KMS-11 (cell line): Measurements from ENCODE around the gene ACSM2A.
"Not testable (repeated sequence)": the region's sequence is repeated elsewhere in the genome, so short reads cannot be mapped to it uniquely, and the experiment has no call there.

Experiments
- H2AFZ ChIP-seq: fragments of 200-600 bp; sonication (generic); 2 replicates; pipeline ENCODE4 v1.6.1; 2016; ENCODE audit warnings: antibody characterized with exemption, mixed run types, low read depth
- H3K27ac ChIP-seq: fragments of 200-600 bp; sonication (generic); 2 replicates; pipeline ENCODE4 v1.6.1; 2016; ENCODE audit warnings: mild to moderate bottlenecking, mixed run types
- H3K27me3 ChIP-seq: fragments of 200-600 bp; sonication (generic); 2 replicates; pipeline ENCODE4 v1.6.1; 2017; ENCODE audit warnings: mild to moderate bottlenecking, low read depth, mixed run types, moderate library complexity; ENCODE audit not compliant: insufficient read depth
- H3K36me3 ChIP-seq: fragments of 200-600 bp; sonication (generic); 2 replicates; pipeline ENCODE4 v1.6.1; 2017; ENCODE audit warnings: mild to moderate bottlenecking, mixed run types; ENCODE audit not compliant: insufficient read depth
- H3K4me1 ChIP-seq: fragments of 200-600 bp; sonication (generic); 2 replicates; pipeline ENCODE4 v1.6.1; 2016; ENCODE audit warnings: mild to moderate bottlenecking, low read depth, mixed run types; ENCODE audit not compliant: poor library complexity, severe bottlenecking
- H3K4me2 ChIP-seq: fragments of 200-600 bp; sonication (generic); 2 replicates; pipeline ENCODE4 v1.7.0; 2016; ENCODE audit warnings: mild to moderate bottlenecking, mixed run types
- H3K4me3 ChIP-seq: fragments of 200-600 bp; sonication (generic); IDR thresholded peaks from 2 replicates; pipeline ENCODE4 v1.6.1; 2017; ENCODE audit warnings: low read depth, low read length, mixed read lengths; ENCODE audit not compliant: insufficient read depth
- H3K79me2 ChIP-seq: fragments of 200-600 bp; sonication (generic); 2 replicates; pipeline ENCODE4 v1.6.1; 2016; ENCODE audit warnings: low read depth, mixed run types; ENCODE audit not compliant: insufficient read depth
- H3K9ac ChIP-seq: fragments of 200-600 bp; sonication (generic); 2 replicates; pipeline ENCODE4 v1.6.1; 2016; ENCODE audit warnings: mild to moderate bottlenecking, mixed run types
- H4K20me1 ChIP-seq: fragments of 200-600 bp; sonication (generic); 2 replicates; pipeline ENCODE4 v1.6.1; 2016; ENCODE audit warnings: mild to moderate bottlenecking, mixed run types; ENCODE audit not compliant: insufficient read depth
- CTCF ChIP-seq: fragments of 200-600 bp; sonication (generic); conservative IDR thresholded peaks from 2 replicates; pipeline ENCODE4 v1.6.1; 2017; ENCODE audit warnings: low read depth, mild to moderate bottlenecking, antibody characterized with exemption, low read length, moderate library complexity, mixed read lengths

The ACSM2A gene

GRCh38 chr16:20485408-20485807, 34.1 kb downstream of the ACSM2A start:
- H3K27ac ChIP-seq = no peak overlapping the region
- no peaks in the 10 kb centered on the region for H3K27me3 ChIP-seq
- no peaks in the 10 kb centered on the region for H4K20me1 ChIP-seq
- no peaks in the 10 kb centered on the region for H3K4me1 ChIP-seq
- no peaks in the 10 kb centered on the region for H3K36me3 ChIP-seq
- H3K4me3 ChIP-seq = no peak overlapping the region
- H3K9ac ChIP-seq = no peak overlapping the region
- no peak overlapping the region for H2AFZ ChIP-seq
- no peak for TF ChIP-seq CTCF
- H3K79me2 ChIP-seq = no peaks in the 10 kb centered on the region
- no peak overlapping the region for H3K4me2 ChIP-seq

DNA sequence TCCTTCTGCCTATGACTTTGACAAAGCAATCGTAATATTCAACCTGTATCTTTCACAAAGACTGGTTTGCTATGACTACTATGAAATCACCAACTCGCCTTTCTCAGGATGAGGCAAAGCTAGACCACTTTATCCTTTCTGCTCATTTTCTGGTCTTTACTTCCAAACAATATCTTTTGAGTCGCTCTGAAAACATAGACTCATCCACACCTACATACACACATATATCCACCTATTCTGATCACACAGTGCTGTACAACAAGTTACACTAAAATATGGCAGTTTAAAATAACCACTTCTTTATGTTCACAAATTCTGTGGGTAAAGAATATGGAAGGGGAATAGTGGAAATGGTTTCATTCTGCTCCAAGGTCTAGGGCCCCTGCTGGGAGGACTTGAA, 39.7 kb downstream of the ACSM2A start:
- H3K79me2 ChIP-seq, H3K27ac ChIP-seq, H3K36me3 ChIP-seq, H3K4me2 ChIP-seq, H2AFZ ChIP-seq, H3K9ac ChIP-seq, H3K27me3 ChIP-seq, H3K4me3 ChIP-seq, H3K4me1 ChIP-seq, H4K20me1 ChIP-seq: not testable (repeated sequence)

GRCh38 chr16:20491448-20491847, 40.1 kb downstream of the ACSM2A start:
- not testable (repeated sequence) for H3K36me3 ChIP-seq

GRCh38 chr16:20504418-20504817, 53.1 kb downstream of the ACSM2A start:
- H3K36me3 ChIP-seq = no peaks in the 10 kb centered on the region

More at GRCh38 chr16:20491448-20491847, 40.1 kb downstream of the ACSM2A start:
- H3K4me3 ChIP-seq, H3K27ac ChIP-seq, H4K20me1 ChIP-seq, H3K27me3 ChIP-seq, H3K4me2 ChIP-seq, H2AFZ ChIP-seq, H3K4me1 ChIP-seq, H3K79me2 ChIP-seq, H3K9ac ChIP-seq: not testable (repeated sequence)

DNA sequence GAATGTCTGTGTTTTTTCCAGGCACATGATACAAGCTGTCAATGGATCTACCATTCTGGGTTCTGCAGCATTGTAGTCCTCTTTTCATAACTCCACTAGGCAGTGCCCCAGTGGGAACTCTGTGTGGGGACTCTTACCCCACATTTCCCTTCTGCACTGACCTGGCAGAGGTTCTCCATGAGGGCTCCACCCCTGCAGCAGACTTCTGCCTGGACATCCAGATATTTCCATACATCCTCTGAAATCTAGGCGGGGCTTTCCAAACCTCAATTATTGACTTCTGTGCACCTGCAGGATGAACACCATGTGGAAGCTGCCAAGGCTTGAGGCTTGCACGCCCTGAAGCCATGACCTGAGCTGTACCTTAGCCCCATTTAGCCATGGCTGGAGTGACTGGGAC, 56.0 kb downstream of the ACSM2A start:
- Histone ChIP-seq H3K4me1 (no peaks in the 10 kb centered on the region), H3K79me2 (no peaks in the 10 kb centered on the region), H3K36me3 (no peaks in the 10 kb centered on the region), H4K20me1 (no peaks in the 10 kb centered on the region), H3K4me2 (no peak overlapping the region), H3K27ac (no peak overlapping the region), H2AFZ (no peak overlapping the region), H3K27me3 (no peaks in the 10 kb centered on the region), H3K9ac (no peak overlapping the region), H3K4me3 (no peak overlapping the region)
- no peak for TF ChIP-seq CTCF

More at GRCh38 chr16:20504418-20504817, 53.1 kb downstream of the ACSM2A start:
- Histone ChIP-seq H2AFZ (no peak overlapping the region), H3K79me2 (no peaks in the 10 kb centered on the region), H3K4me2 (no peak overlapping the region), H4K20me1 (no peaks in the 10 kb centered on the region), H3K27ac (no peak overlapping the region), H3K4me3 (no peak overlapping the region), H3K9ac (no peak overlapping the region), H3K4me1 (no peaks in the 10 kb centered on the region), H3K27me3 (no peaks in the 10 kb centered on the region)
- TF ChIP-seq CTCF = no peak
